Stimulated activated memory B cell treated with anti-CD40 and anti-IgM and Interleukin-4, amounts not matched to agents 10 μg/mL and 1 μg/mL and 100 μg/mL, for 72 hours (primary cell): Measurements from ENCODE around the gene SAPCD1.
A peak's percentile ranks its signal among the peaks of the same experiment; 100 is the strongest.

Source experiments
- ATAC-seq: fragments of 150-1000 bp; cut with Tn5 transposase; 2 replicates; pipeline ENCODE4 v1.10.0; 2021
- H3K27ac Mint-ChIP-seq: one replicate; pipeline ENCODE4 v1.8.0; 2022; ENCODE audit warnings: mild to moderate bottlenecking, mixed read lengths
- H3K27me3 Mint-ChIP-seq: one replicate; pipeline ENCODE4 v1.8.0; 2022; ENCODE audit warnings: mixed read lengths
- H3K36me3 Mint-ChIP-seq: one replicate; pipeline ENCODE4 v1.8.0; 2022; ENCODE audit warnings: mixed read lengths
- H3K4me1 Mint-ChIP-seq: one replicate; pipeline ENCODE4 v1.8.0; 2022; ENCODE audit warnings: mixed read lengths
- H3K4me3 Mint-ChIP-seq: one replicate; pipeline ENCODE4 v1.8.0; 2022; ENCODE audit warnings: mild to moderate bottlenecking, moderate library complexity, mixed read lengths
- H3K9me3 Mint-ChIP-seq: one replicate; pipeline ENCODE4 v1.8.0; 2022; ENCODE audit warnings: mixed read lengths

SAPCD1 gene

GRCh38 chr6:31762356-31762755 is at the start of gene SAPCD1:
TSS of gene SAPCD1 (plus strand) at chr6:31762656. CDS start at chr6:31763055, 399 bp downstream.
- Mint-ChIP-seq H3K4me3 (no peak within 1 kb of the TSS), H3K4me1 (no peaks in the 10 kb centered on the region), H3K27ac (peak within 1 kb of the TSS; percentile 17), H3K27me3 (no peaks in the 10 kb centered on the region), H3K9me3 (no peaks in the 10 kb centered on the region), H3K36me3 (peaks cover 46% of the 10 kb centered on the region)
- ATAC-seq = no peak

DNA sequence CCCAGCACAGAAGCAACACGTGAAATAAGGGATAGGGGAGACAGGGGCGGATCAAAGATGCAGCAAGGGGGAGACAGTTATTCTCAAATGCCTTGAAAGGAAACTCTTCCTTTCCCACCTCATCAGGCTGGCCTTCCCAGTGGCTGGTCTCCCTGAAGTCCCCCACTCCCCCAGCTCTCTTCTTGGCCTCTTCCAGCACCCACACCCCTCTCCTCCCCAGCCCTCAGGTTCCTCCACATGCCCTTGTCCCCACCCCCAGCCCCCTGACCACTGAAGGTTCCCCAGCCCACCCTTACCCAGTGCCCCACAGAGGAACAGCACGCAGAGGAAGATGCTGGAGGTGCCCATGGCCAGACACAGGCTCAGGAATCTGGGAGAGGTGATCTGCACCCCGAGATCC is 49.0 kb upstream of the SAPCD1 start:
- no peaks in the 10 kb centered on the region for H3K36me3 Mint-ChIP-seq
- peaks cover 23% of the 10 kb centered on the region for H3K4me1 Mint-ChIP-seq
- ATAC-seq = no peak
- H3K27ac Mint-ChIP-seq = no peak overlapping the region
- H3K27me3 Mint-ChIP-seq = no peaks in the 10 kb centered on the region
- H3K4me3 Mint-ChIP-seq = no peak overlapping the region
- H3K9me3 Mint-ChIP-seq = no peaks in the 10 kb centered on the region

- Mint-ChIP-seq H3K4me1 (peaks cover 23% of the 10 kb centered on the region), H3K36me3 (no peaks in the 10 kb centered on the region), H3K27me3 (no peaks in the 10 kb centered on the region), H3K9me3 (no peaks in the 10 kb centered on the region), H3K27ac (no peak overlapping the region), H3K4me3 (no peak overlapping the region)
- no peak for ATAC-seq
Measured at GRCh38 chr6:31713991-31714684, 48.3 kb upstream of the SAPCD1 start.

GRCh38 chr6:31715022-31715958 is 47.2 kb upstream of the SAPCD1 start, which contains the start of gene LY6G6D:
TSS of gene LY6G6D (plus strand) at chr6:31715348. CDS start at chr6:31715356, 8 bp downstream.
- Mint-ChIP-seq H3K36me3 (no peaks in the 10 kb centered on the region), H3K27ac (no peak within 1 kb of the TSS), H3K9me3 (no peaks in the 10 kb centered on the region)

GRCh38 chr6:31717499-31718222 is 44.8 kb upstream of the SAPCD1 start:
- Mint-ChIP-seq H3K9me3 (no peaks in the 10 kb centered on the region), H3K36me3 (no peaks in the 10 kb centered on the region), H3K27ac (no peak overlapping the region), H3K4me1 (no peaks in the 10 kb centered on the region), H3K4me3 (no peak overlapping the region), H3K27me3 (no peaks in the 10 kb centered on the region)
- ATAC-seq = no peak

More at GRCh38 chr6:31715022-31715958, 47.2 kb upstream of the SAPCD1 start, which contains the start of gene LY6G6D:
- no peak for ATAC-seq
- peaks cover 23% of the 10 kb centered on the region for H3K4me1 Mint-ChIP-seq
- no peak within 1 kb of the TSS for H3K4me3 Mint-ChIP-seq
- H3K27me3 Mint-ChIP-seq = no peaks in the 10 kb centered on the region

GRCh38 chr6:31718265-31718664 is 44.2 kb upstream of the SAPCD1 start:
- H3K27me3 Mint-ChIP-seq = no peaks in the 10 kb centered on the region
- no peaks in the 10 kb centered on the region for H3K36me3 Mint-ChIP-seq
- no peak overlapping the region for H3K27ac Mint-ChIP-seq
- peaks cover 3% of the 10 kb centered on the region for H3K4me1 Mint-ChIP-seq
- ATAC-seq = no peak
- no peak overlapping the region for H3K4me3 Mint-ChIP-seq
- H3K9me3 Mint-ChIP-seq = no peaks in the 10 kb centered on the region

DNA sequence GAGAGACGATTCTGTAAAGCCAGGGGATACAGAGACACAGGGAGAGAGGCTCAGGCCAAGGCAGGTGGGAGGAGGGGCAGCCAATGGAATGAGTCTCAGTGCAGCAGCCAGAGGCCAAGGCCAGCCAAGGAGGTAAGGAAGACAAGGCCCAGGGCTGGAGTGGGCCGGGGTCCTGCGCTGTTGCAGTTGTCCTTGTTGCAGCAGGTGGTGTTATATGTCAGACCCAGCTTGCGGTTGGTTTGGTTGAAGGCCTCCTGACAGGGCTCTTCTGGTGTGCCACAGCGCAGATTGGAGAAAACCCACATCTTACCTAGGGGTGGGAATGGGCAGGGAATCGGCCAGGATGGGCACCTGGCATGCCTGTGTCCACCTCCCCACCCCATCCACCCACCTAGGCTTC is 43.5 kb upstream of the SAPCD1 start:
- H3K9me3 Mint-ChIP-seq = no peaks in the 10 kb centered on the region

GRCh38 chr6:31720196-31720770 is 42.2 kb upstream of the SAPCD1 start:
- ATAC-seq = no peak

More for the DNA sequence above, 43.5 kb upstream of the SAPCD1 start:
- peaks cover 10% of the 10 kb centered on the region for H3K4me1 Mint-ChIP-seq
- no peak overlapping the region for H3K27ac Mint-ChIP-seq
- no peaks in the 10 kb centered on the region for H3K27me3 Mint-ChIP-seq
- no peaks in the 10 kb centered on the region for H3K36me3 Mint-ChIP-seq
- no peak for ATAC-seq
- H3K4me3 Mint-ChIP-seq = no peak overlapping the region

DNA sequence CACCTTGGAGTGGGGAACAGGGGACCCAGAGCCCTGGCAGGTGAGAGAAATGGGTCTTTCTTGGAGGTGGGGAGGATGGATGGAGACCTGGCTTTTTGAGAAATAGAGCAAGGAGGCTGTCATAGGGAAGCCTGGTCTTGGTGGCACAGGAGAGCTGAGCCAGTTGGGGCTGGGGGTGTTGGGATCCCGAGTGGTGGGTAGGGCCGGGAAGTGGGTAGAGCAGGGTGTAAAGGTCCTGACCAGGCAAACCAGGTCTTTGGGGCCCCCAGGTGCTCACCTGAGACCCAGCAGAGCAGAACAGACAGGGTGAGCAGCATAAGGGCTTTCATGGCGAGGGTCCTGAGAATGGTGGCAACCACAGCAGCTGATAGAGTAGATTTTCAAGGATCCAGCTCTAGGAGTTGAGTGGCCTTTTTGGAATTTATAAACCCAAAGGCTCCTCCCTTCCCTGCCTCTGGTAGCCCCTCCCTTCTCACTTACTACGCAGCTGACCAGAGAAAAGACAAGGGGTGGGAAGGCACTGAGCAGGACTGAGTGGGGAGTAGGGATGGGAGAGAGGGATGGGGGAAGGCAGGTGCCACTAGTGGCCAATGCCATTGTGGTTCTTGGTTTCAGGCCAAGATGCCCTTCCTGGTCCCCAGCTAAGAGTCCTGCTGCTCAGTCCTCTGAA is 41.0 kb upstream of the SAPCD1 start, which contains the start of gene LY6G6C:
Gene LY6G6C, minus strand, starts transcription at position 396 of the 670 bp plus-strand sequence. Its CDS starts 67 bp downstream, at position 329.
- Mint-ChIP-seq H3K4me1 (peaks cover 22% of the 10 kb centered on the region), H3K27ac (peak within 1 kb of the TSS; percentile 1), H3K36me3 (peaks cover 16% of the 10 kb centered on the region), H3K9me3 (no peaks in the 10 kb centered on the region), H3K4me3 (no peak within 1 kb of the TSS), H3K27me3 (no peaks in the 10 kb centered on the region)
- ATAC-seq = no peak

More at GRCh38 chr6:31720196-31720770, 42.2 kb upstream of the SAPCD1 start:
- no peaks in the 10 kb centered on the region for H3K27me3 Mint-ChIP-seq
- peak overlapping the region; percentile 1 for H3K27ac Mint-ChIP-seq
- H3K9me3 Mint-ChIP-seq = no peaks in the 10 kb centered on the region
- H3K4me1 Mint-ChIP-seq = peaks cover 11% of the 10 kb centered on the region
- no peak overlapping the region for H3K4me3 Mint-ChIP-seq
- H3K36me3 Mint-ChIP-seq = peaks cover 4% of the 10 kb centered on the region

GRCh38 chr6:31722173-31722572 is 40.3 kb upstream of the SAPCD1 start:
- Mint-ChIP-seq H3K27me3 (no peaks in the 10 kb centered on the region), H3K4me1 (peaks cover 29% of the 10 kb centered on the region), H3K9me3 (no peaks in the 10 kb centered on the region), H3K4me3 (no peak overlapping the region), H3K36me3 (peaks cover 23% of the 10 kb centered on the region), H3K27ac (no peak overlapping the region)
- ATAC-seq = no peak

DNA sequence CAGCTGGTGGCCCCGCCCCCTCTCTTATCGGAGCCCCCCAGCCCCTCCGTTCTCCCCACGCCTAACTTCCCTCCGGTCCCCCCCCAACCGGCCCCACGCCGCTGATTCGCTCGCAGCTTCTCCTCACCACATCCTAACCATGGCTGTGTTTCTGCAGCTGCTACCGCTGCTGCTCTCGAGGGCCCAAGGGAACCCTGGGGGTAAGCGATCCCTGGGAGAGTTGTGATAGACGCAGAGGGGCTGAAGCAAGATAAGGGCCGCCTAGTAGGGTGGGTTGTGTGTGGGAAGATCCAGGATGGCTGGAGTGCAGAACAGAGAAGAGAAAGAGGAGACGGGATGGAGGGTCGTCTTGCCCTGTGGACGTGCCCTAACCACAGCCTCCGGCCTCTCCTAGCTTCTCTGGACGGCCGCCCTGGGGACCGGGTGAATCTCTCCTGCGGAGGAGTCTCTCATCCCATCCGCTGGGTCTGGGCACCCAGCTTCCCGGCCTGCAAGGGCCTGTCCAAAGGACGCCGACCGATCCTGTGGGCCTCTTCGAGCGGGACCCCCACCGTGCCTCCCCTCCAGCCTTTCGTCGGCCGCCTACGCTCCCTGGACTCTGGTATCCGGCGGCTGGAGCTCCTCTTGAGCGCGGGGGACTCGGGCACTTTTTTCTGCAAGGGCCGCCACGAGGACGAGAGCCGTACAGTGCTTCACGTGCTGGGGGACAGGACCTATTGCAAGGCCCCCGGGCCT is 39.0 kb upstream of the SAPCD1 start, which contains the start of gene MPIG6B:
Gene MPIG6B, plus strand, starts transcription at position 129 of the 735 bp plus-strand sequence. Its CDS starts 11 bp downstream, at position 140.
- Mint-ChIP-seq H3K4me3 (peak within 1 kb of the TSS; percentile 8), H3K27ac (peak within 1 kb of the TSS; percentile 63), H3K36me3 (peaks cover 25% of the 10 kb centered on the region), H3K4me1 (peaks cover 41% of the 10 kb centered on the region), H3K9me3 (no peaks in the 10 kb centered on the region), H3K27me3 (no peaks in the 10 kb centered on the region)
- ATAC-seq = no peak

GRCh38 chr6:31723980-31724691 is 38.3 kb upstream of the SAPCD1 start:
- Mint-ChIP-seq H3K9me3 (no peaks in the 10 kb centered on the region), H3K4me1 (peaks cover 48% of the 10 kb centered on the region), H3K27me3 (no peaks in the 10 kb centered on the region), H3K36me3 (peaks cover 25% of the 10 kb centered on the region), H3K27ac (no peak overlapping the region), H3K4me3 (no peak overlapping the region)
- no peak for ATAC-seq
